A549 (cell line): Measurements from ENCODE around the gene ADAP1.

Source experiments
- CHD4 ChIP-seq: fragments of 200-600 bp; sonication (generic); IDR thresholded peaks from 2 replicates; pipeline ENCODE4 v1.6.1; 2016; ENCODE audit warnings: antibody characterized with exemption, mild to moderate bottlenecking, borderline replicate concordance
- EHMT2 ChIP-seq: fragments of 200-600 bp; sonication (generic); IDR thresholded peaks from 2 replicates; pipeline ENCODE4 v1.6.1; 2016; ENCODE audit warnings: antibody characterized with exemption, low read depth, mild to moderate bottlenecking, moderate library complexity
- FOSL2 ChIP-seq, 2 experiments: fragments of 450-650 bp in 1 of 2; fragments of >200 bp in 1 of 2; sonication (Bioruptor Twin) in 1 of 2; formaldehyde crosslinking; IDR thresholded peaks; 2 replicates each; pipeline versions ENCODE4 v1.5.0 to v1.6.1; 2016 to 2020; ENCODE audit warnings: mild to moderate bottlenecking in 1 of 2, moderate library complexity in 1 of 2
- JUN ChIP-seq, 2 experiments: fragments of >200 bp; sonication (Bioruptor Twin); formaldehyde crosslinking; IDR thresholded peaks; 2 replicates in 1 of 2; 3 replicates in 1 of 2; pipeline ENCODE4 v1.6.1; 2016 to 2017
- PHF8 ChIP-seq: fragments of 200-600 bp; sonication (generic); IDR thresholded peaks from 2 replicates; pipeline ENCODE4 v1.6.1; 2016; ENCODE audit warnings: low read depth, mild to moderate bottlenecking, antibody characterized with exemption, moderate library complexity, borderline replicate concordance
- POLR2A ChIP-seq: IDR thresholded peaks from 2 replicates; pipeline ENCODE4 v1.6.1; 2012; ENCODE audit warnings: mild to moderate bottlenecking, low read length
- POLR2AphosphoS2 ChIP-seq: conservative IDR thresholded peaks from 2 replicates; pipeline ENCODE4 v1.6.1; 2012; ENCODE audit warnings: low read length, improper control_type of control experiment, inconsistent platforms
- SMC3 ChIP-seq: fragments of >200 bp; sonication (Bioruptor Twin); formaldehyde crosslinking; IDR thresholded peaks from 3 replicates; pipeline ENCODE4 v1.6.1; 2018; ENCODE audit warnings: inconsistent platforms
- TF ChIP-seq, protein P1 (sequence below): fragments of >200 bp; sonication (Bioruptor Twin); formaldehyde crosslinking; IDR thresholded peaks from 3 replicates; pipeline ENCODE4 v1.5.1; 2016
- TF ChIP-seq, protein P2 (sequence below): fragments of >200 bp; sonication (Bioruptor Twin); formaldehyde crosslinking; IDR thresholded peaks from 3 replicates; pipeline ENCODE4 v1.6.1; 2016
- TF ChIP-seq, protein P3 (sequence below): fragments of 200-600 bp; sonication (generic); IDR thresholded peaks from 2 replicates; pipeline ENCODE4 v1.6.1; 2016; ENCODE audit warnings: antibody characterized with exemption, mild to moderate bottlenecking, moderate library complexity
- TF ChIP-seq, protein P4 (sequence below): IDR thresholded peaks from 2 replicates; pipeline ENCODE4 v1.6.1; 2012

DNA sequence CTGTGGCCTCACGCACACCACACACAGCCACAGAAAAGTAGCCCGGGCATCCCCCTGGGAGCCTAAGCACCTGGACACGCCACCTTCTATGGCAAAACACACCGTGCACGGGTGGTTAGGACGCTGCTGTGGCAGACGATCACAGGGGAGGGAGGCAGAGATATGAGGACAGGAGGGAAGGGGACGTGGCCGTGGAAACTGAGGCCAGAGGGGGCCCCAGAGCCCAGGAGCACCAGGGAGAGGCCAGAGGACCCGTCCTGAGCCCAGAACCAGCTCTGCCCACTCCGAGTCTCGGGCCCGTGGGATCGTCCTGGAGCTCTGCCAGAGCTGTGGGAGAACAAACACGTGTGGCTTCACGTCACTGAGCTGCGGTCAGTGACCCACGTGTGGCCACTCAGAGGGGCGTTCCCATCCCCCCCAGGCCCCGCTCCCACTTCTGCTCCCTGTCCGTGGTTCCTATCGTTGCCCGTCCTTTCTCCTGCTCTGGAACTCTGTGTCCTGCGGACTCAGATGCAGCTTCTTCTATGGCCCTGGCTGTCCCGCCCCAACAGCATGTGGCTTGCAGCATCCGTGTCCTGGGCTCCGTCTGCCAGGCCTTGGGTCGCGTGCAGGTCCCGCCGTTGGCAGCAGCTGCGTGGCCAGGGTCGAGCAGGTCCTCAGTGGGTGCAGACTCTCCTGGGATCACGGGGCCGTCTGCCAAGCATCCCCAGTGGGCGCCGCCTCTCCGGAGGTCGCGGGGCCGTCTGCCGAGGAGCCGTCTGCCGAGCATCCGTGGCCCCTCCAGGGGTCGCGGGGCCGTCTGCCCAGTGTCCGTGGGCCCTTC is 47.1 kb downstream of the ADAP1 start:
- TF ChIP-seq, protein P1, sequence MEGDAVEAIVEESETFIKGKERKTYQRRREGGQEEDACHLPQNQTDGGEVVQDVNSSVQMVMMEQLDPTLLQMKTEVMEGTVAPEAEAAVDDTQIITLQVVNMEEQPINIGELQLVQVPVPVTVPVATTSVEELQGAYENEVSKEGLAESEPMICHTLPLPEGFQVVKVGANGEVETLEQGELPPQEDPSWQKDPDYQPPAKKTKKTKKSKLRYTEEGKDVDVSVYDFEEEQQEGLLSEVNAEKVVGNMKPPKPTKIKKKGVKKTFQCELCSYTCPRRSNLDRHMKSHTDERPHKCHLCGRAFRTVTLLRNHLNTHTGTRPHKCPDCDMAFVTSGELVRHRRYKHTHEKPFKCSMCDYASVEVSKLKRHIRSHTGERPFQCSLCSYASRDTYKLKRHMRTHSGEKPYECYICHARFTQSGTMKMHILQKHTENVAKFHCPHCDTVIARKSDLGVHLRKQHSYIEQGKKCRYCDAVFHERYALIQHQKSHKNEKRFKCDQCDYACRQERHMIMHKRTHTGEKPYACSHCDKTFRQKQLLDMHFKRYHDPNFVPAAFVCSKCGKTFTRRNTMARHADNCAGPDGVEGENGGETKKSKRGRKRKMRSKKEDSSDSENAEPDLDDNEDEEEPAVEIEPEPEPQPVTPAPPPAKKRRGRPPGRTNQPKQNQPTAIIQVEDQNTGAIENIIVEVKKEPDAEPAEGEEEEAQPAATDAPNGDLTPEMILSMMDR, result no peak
- TF ChIP-seq POLR2AphosphoS2, result no peak
- TF ChIP-seq, protein P2, sequence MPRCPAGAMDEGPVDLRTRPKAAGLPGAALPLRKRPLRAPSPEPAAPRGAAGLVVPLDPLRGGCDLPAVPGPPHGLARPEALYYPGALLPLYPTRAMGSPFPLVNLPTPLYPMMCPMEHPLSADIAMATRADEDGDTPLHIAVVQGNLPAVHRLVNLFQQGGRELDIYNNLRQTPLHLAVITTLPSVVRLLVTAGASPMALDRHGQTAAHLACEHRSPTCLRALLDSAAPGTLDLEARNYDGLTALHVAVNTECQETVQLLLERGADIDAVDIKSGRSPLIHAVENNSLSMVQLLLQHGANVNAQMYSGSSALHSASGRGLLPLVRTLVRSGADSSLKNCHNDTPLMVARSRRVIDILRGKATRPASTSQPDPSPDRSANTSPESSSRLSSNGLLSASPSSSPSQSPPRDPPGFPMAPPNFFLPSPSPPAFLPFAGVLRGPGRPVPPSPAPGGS, result no peak
- TF ChIP-seq, protein P3, sequence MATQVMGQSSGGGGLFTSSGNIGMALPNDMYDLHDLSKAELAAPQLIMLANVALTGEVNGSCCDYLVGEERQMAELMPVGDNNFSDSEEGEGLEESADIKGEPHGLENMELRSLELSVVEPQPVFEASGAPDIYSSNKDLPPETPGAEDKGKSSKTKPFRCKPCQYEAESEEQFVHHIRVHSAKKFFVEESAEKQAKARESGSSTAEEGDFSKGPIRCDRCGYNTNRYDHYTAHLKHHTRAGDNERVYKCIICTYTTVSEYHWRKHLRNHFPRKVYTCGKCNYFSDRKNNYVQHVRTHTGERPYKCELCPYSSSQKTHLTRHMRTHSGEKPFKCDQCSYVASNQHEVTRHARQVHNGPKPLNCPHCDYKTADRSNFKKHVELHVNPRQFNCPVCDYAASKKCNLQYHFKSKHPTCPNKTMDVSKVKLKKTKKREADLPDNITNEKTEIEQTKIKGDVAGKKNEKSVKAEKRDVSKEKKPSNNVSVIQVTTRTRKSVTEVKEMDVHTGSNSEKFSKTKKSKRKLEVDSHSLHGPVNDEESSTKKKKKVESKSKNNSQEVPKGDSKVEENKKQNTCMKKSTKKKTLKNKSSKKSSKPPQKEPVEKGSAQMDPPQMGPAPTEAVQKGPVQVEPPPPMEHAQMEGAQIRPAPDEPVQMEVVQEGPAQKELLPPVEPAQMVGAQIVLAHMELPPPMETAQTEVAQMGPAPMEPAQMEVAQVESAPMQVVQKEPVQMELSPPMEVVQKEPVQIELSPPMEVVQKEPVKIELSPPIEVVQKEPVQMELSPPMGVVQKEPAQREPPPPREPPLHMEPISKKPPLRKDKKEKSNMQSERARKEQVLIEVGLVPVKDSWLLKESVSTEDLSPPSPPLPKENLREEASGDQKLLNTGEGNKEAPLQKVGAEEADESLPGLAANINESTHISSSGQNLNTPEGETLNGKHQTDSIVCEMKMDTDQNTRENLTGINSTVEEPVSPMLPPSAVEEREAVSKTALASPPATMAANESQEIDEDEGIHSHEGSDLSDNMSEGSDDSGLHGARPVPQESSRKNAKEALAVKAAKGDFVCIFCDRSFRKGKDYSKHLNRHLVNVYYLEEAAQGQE, result no peak
- no peak for TF ChIP-seq SMC3
- TF ChIP-seq, protein P4, sequence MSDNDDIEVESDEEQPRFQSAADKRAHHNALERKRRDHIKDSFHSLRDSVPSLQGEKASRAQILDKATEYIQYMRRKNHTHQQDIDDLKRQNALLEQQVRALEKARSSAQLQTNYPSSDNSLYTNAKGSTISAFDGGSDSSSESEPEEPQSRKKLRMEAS, result no peak
- TF ChIP-seq PHF8, result no peak
- no peak for TF ChIP-seq POLR2A
- no peak for TF ChIP-seq JUN (IDR thresholded peaks at IDR 0.05)
- no peak for TF ChIP-seq CHD4
- no peak for TF ChIP-seq EHMT2
- no peak for TF ChIP-seq FOSL2 (IDR thresholded peaks at IDR 0.05)
- no peak for TF ChIP-seq FOSL2 (CRISPR knock-in tag; IDR thresholded peaks at IDR 0.05)
